Measurements from ENCODE around the gene ADAMTSL5. TPM values are rescaled to one million over a fixed set of nuclear protein-coding genes. Genes with fewer than 3 reads are reported as not detected.
"Not testable (repeated sequence)": the region's sequence is repeated elsewhere in the genome, so short reads cannot be mapped to it uniquely, and the experiment has no call there.

ADAMTSL5 gene
- total RNA-seq, 4 donors from 2014 or later, result 0.46 to 7.0 (median 4.6) TPM

DNA sequence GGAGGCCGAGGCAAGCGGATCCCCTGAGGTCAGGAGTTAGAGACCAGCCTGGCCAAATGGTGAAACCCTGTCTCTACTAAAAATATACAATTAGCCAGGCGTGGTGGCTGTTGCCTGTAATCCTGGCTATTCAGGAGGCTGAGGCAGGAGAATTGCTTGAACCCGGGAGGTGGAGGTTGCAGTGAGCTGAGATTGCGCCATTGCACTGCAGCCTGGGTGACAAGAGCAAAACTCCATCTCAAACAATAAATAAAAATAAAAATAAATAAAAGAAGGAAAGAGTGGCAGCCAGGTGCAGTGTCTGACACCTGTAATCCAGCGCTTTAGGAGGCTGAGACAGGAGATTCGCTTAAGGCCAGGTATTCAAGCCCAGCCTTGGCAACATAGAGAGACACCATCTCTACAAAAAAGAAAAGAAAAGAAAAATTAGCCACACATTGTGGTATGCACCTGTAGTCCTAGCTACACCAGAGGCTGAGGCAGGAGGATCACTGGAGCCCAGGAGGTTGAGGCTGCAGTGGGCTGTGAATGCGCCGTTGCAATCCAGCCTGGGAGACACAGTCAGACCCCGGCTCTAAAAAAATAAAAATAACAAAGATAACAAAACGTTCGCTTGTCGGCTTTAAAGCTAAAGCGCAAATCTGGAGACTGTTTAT is 10.3 kb downstream of the ADAMTSL5 start:
- H3K4me3 ChIP-seq (ENCODE audit: low read depth, poor library complexity, severe bottlenecking), result no peak overlapping the region
- no peak for DNase-seq (ENCODE audit: low spot score in 2 of 2)
- WGBS, 2 donors, result 59 to 60% methylated on average over 14 of the region's 14 CpGs
- intact Hi-C loops (cut with DNase I; ENCODE audit: low total_unique reads), result no loop called here
- no peak for TF ChIP-seq POLR2A (IDR thresholded peaks at IDR 0.05)
- TF ChIP-seq CTCF (IDR thresholded peaks at IDR 0.05), result no peak

DNA sequence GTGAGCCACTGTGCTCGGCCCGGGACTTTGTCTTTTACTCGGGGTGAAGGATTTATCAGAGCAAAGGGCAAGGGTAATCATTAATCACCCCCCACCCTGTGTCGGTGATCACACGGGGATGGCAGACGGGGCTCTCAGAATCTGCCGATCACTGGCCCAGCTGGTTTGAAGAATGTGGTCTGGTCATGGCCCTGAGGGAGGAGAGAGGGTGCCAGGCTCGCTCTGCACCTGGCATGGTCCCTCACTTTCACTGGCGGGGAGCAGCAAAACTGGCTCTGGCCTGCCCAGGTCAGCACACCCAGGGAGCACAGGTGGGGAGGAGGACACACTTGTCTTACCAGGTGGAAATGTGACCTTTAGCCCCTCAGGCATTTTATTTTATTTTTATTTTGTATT is 11.6 kb downstream of the ADAMTSL5 start:
- intact Hi-C loops (cut with DNase I; ENCODE audit: low total_unique reads), result no loop called here
- TF ChIP-seq POLR2A (IDR thresholded peaks at IDR 0.05) (no peak), CTCF (IDR thresholded peaks at IDR 0.05) (no peak)
- H3K4me3 ChIP-seq (ENCODE audit: low read depth, poor library complexity, severe bottlenecking), result no peak overlapping the region
- DNase-seq (ENCODE audit: low spot score in 2 of 2), result no peak
- WGBS, 2 donors, result 39 to 45% methylated on average over 5 to 9 of the region's 9 CpGs

- DNase-seq (ENCODE audit: low spot score in 2 of 2); H3K4me3 ChIP-seq (ENCODE audit: low read depth, poor library complexity, severe bottlenecking); intact Hi-C loops (cut with DNase I; ENCODE audit: low total_unique reads): not testable (repeated sequence)
- 88% methylated on average over 5 of the region's 34 CpGs; no CpG with 5 or more reads in 1 of the 2 donors for WGBS, 2 donors
Measured at GRCh38 chr19:1499231-1499630, 13.6 kb downstream of the ADAMTSL5 start.

GRCh38 chr19:1497578-1498235 is 15.1 kb downstream of the ADAMTSL5 start:
- WGBS, 2 donors, result 75 to 84% methylated on average over 14 to 21 of the region's 25 CpGs
- DNase-seq (ENCODE audit: low spot score in 2 of 2), result no peak
- intact Hi-C loops (cut with DNase I; ENCODE audit: low total_unique reads), result no loop called here
- no peak overlapping the region for H3K4me3 ChIP-seq (ENCODE audit: low read depth, poor library complexity, severe bottlenecking)
- TF ChIP-seq CTCF (IDR thresholded peaks at IDR 0.05), result no peak
- no peak for TF ChIP-seq POLR2A (IDR thresholded peaks at IDR 0.05)

GRCh38 chr19:1496714-1497577 is 15.9 kb downstream of the ADAMTSL5 start:
- TF ChIP-seq CTCF (IDR thresholded peaks at IDR 0.05), result no peak
- TF ChIP-seq POLR2A (IDR thresholded peaks at IDR 0.05), result no peak
- 56 to 57% methylated on average over 34 to 36 of the region's 39 CpGs for WGBS, 2 donors
- intact Hi-C loops (cut with DNase I; ENCODE audit: low total_unique reads), result no loop called here
- H3K4me3 ChIP-seq (ENCODE audit: low read depth, poor library complexity, severe bottlenecking), result no peak overlapping the region
- no peak for DNase-seq (ENCODE audit: low spot score in 2 of 2)

Data from lower leg skin (tissue), 4 donors.